GM19239 (cell line): ENCODE measurements around the gene SH3RF3.

Source experiments
- DNase-seq: peaks from one replicate; pipeline ENCODE4 v3.0.0; 2011; ENCODE audit warnings: low spot score; ENCODE audit not compliant: insufficient read length
- FAIRE-seq: peaks from 2 replicates; lab custom pipeline; 2011; peaks lifted over from hg19 to GRCh38; lab: Jason Lieb, UNC

The SH3RF3 gene

GRCh38 chr2:109253217-109253616 is 124.2 kb downstream of the SH3RF3 start:
- no peak for FAIRE-seq
- no peak for DNase-seq

DNA sequence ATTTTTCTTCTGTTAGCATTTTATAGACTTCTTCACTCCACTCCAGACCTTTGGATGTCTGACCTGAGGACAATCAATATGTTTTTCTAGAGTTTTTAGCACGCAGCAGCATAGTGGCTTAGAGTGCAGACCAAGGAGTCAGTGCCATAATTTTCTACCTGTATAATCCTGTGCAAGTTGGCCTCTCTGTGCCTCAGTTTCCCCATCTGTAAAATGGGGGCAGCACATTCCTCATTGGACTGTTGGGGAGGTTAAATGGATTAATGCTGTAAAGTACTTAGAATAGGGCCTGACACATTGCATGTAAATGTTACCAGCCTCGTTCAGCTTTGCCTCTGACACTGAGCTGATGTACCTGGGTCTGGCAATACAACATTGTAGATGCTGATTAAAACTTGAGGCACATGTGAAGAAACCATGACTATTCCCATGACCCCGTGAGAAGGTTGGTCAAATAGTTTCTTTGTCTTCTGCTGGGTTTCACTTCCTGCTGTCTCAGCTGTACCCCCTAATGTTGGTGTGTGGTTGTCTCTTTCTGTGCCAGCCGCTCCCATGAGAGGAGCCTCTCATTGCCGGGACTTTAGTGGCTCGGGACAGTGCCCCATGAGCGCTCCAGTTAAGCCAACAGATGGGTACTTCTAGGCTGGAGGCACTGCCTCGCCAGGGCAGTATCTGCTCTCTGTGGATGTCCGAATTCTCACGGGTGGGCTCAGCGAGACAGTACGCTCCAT is 125.3 kb downstream of the SH3RF3 start:
- DNase-seq: peak; percentile 44
- peak; percentile 78 for FAIRE-seq

DNA sequence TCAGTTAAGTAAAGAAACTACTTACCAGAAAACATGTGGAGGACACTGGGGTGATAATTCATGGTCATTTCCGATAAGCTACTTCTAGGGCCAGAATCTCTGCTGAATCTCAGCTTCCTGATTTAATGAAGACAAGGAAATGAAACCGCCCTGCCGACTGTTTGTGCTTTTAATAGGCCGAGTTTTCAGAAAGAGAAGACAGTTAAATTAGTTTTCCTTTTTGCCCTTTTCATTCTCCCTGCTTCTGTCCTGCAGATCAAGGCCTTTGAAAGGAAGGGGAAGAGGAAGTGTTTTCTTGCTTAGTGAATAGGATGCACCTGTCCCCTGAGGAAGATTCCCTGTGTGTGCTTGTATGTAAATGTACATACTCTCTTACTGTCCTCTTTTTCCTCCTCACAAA is 126.6 kb downstream of the SH3RF3 start:
- peak; percentile 70 for FAIRE-seq
- no peak for DNase-seq

DNA sequence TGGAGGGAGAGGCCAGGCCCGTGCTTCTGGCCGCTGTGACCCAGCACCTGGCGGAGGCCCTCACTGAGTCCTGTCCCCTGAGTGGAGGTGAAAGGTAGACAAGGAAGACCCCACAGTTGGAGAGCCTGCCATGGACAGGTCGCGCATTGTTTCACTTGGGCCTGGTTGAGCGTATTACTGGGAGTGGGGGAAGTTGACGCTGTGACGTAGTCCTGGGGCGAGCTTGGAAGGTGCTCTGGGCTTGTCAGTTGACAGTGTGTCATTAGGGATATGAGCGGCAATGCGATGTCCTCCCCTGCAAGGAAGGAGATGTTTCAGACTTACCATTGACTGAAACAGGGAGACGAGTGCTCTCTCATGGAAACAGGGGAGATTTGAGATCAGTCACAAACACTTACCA is 127.1 kb downstream of the SH3RF3 start:
- DNase-seq (no peak), FAIRE-seq (no peak)

- FAIRE-seq: no peak
- no peak for DNase-seq
Measured at GRCh38 chr2:109256921-109257320, 127.9 kb downstream of the SH3RF3 start.

DNA sequence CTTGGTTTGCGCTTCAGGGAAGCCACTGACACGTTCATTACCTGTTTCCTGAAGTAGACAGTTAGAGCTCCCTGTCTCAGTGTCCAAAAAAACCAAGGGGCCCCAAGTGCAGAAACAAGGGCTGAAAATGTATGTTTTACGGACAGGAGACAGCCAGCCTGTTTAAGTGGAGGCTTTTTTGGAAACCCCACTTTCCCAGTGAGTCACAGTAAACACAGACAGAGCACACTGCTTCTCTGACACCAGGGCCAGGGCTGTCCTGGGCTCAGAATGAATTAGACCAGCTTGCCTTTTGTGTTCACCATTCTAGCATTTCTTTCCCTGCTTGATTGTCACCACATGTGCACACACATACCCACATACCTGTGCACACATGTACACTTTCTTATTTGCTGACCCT is 128.6 kb downstream of the SH3RF3 start:
- no peak for FAIRE-seq
- no peak for DNase-seq

DNA sequence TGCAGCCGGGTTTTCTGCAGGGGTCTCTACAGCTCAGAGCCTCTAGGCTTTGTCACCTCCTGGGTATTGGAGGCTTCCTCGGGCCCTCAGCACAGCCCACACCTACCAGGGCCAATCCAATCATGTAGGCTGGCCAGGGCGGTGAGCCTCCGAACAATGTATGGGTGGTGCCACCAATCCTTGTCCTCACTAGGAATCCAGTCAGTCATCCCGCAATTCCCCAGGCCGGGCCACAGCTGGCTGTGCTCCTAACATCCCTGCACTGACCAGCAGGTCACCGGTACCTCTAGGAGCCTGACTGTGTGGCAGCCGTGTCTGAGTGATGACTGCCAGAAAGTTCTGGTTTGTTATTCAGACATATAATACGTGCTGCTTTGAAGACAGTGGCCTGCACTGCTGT is 129.4 kb downstream of the SH3RF3 start:
- FAIRE-seq: no peak

DNA sequence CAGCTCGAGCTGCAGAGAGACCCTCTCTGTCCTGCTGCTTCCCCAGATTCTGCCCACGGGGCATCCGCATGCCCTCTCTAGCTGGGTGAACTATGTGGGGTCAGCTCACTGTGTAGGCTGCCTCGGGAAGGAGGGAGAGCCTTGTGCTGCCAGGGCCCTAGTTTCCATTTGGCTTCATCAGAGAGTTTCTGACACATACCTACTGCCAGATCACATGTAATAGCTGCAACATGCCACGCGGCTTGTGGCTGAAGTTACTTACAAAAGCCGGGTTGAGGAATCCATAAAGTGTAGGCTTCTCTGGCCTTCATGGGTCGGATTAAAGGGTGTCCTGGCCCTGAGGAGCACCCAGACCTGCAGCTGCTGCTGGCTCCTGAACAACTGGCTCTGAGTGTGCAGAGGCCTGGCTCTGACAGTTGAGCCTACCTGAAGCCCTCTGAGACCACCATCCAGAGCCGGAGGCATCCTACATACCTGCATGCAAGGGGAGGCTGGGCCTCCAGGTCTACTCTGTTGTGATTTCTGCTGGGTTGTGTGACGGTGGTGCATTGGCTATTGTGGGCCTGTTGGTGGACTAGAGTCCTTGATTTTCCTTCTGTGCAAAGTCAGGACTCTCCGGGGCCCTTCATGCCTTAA is 130.0 kb downstream of the SH3RF3 start:
- no peak for DNase-seq
- no peak for FAIRE-seq

More for the DNA sequence above, 129.4 kb downstream of the SH3RF3 start:
- DNase-seq: no peak

- DNase-seq: no peak
- FAIRE-seq: no peak
Measured at GRCh38 chr2:109259671-109260070, 130.7 kb downstream of the SH3RF3 start.

GRCh38 chr2:109260116-109260855 is 131.3 kb downstream of the SH3RF3 start:
- FAIRE-seq (no peak), DNase-seq (no peak)

DNA sequence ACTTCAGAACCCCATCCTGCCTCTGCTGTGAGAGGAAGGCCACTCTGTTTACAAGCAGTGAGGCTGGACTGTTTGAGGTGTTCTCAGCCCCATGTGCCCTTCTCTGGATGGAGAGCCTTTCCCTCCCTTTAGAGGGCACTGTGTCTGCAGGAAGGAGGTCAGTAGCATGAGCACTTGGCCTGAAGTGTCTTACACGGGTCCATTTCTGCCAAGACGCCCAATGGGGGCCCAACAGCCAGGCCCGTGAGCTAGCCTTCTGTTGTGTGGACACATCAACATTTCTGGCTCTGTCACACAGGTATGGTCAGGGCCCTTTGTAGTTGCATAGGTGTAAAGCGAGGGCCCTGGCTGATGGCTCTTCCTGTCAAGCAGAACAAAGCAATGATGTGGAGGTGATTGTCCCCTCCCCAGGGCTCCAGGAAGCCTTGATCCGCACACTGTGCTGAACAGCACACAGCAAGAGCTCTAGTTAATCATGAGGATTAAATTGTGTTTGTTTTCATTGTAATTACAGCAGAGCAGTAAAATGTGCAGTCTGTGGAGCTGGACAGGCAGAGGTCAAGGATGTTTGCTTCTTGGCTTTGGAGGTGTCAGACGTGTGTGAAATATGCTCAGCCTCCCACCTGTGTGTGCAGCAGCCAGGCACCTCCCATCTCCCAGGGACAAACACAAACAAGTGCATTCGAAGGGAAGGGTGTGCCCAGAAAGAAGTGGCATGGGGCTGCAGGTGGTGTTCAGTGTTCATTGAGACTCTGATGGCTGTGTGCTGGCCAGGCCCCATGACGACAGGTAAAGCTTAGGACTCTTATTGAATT is 132.1 kb downstream of the SH3RF3 start:
- FAIRE-seq: no peak
- DNase-seq: no peak

- FAIRE-seq (no peak), DNase-seq (no peak)
Measured at GRCh38 chr2:109261906-109262631, 133.1 kb downstream of the SH3RF3 start.

- FAIRE-seq (no peak), DNase-seq (no peak)
Measured at GRCh38 chr2:109264595-109265328, 135.8 kb downstream of the SH3RF3 start.

GRCh38 chr2:109265369-109265768 is 136.4 kb downstream of the SH3RF3 start:
- no peak for FAIRE-seq
- DNase-seq: no peak

DNA sequence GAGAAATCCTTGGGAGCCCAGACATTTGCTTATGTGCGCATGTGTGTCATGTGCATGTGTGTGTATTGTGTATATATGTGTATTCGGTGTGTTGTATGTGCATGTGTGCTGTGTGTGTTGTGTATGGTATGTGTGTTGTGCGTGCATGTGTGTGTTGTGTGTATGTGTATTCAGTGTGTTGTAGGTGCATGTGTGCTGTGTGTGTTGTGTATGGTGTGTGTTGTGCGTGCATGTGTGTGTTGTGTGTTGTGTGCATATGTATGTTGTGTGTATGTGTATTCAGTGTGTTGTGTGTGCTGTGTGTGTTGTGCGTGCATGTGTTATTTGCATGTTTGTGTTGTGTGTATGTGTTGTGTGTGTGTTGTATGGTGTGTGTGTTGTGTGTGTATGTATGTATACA is 136.9 kb downstream of the SH3RF3 start:
- FAIRE-seq (no peak), DNase-seq (no peak)

GRCh38 chr2:109266496-109266895 is 137.5 kb downstream of the SH3RF3 start:
- DNase-seq (no peak), FAIRE-seq (no peak)

DNA sequence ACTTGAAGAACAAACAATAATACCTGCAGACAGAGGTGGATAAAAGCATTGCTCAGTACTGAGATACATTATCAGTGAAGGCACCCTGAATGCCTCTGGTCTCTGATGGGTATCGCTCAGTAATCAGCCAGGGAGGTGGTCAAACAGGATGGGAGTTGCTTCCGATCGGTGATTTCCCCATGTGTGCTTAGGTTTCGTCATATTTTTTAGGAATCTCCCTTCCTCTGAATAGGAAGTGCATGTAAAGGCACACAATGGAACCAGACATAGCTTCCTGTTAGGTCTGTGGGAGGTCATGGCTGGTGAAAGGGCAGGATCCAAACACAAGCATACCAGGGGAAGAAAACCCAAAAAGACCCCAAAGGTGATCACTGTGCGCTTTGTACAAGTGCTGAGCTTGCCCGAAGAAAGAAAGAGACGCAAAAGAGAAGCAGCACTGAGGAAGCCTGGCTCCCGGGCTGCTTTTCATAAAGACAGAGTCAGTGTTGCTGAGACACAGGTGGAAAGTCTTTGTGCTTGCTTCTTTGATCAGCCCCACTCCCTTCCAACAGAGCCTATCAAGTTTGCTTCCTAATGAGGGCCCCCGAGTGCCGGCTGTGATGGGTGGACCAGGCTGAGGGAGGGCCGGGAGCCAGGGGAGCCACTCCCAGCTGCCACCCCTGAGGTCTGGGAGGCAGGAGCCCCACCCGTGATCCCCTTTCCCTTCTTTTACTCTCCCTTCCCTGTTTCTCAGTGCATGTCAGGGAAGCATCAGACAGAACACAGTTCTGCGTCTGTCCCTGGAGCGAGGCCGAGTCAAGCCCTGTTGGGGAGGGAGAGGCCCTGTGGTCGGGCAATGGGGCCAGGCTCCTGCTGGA is 138.2 kb downstream of the SH3RF3 start:
- FAIRE-seq (no peak), DNase-seq (no peak)

- FAIRE-seq (no peak), DNase-seq (no peak)
Measured at GRCh38 chr2:109268916-109269315, 139.9 kb downstream of the SH3RF3 start.
